Endometrial microvascular endothelial cells (primary cell): Measurements from ENCODE around the gene SOCS7. TPM values are rescaled to one million over a fixed set of nuclear protein-coding genes. Genes with fewer than 3 reads are reported as not detected.

ENCODE experiments used
- in situ Hi-C: cut with HindIII; loops from 2 replicates; pipeline ENCODE4 v1.10.0; 2017; ENCODE audit warnings: low sequenced_read_pairs, low pct_unique_long_range_greater_than_20kb; ENCODE audit errors: inconsistent ontology term
- total RNA-seq: library from RNA; depleted of rRNA; stranded (reverse); fragments of >200 nt; gene quantifications from one replicate; pipeline ENCODE4 v1.2.3, GENCODE V29; 2015; ENCODE audit errors: inconsistent ontology term

SOCS7 gene
- total RNA-seq, 1 donor from 2014 or later = 12.4 TPM

- in situ Hi-C loops = no loop called here
Observed at GRCh38 chr17:38416840-38417209, 65.2 kb downstream of the SOCS7 start.

GRCh38 chr17:38417210-38417951, 65.7 kb downstream of the SOCS7 start:
- in situ Hi-C loops = no loop called here

- in situ Hi-C loops = no loop called here
Observed at GRCh38 chr17:38418062-38418692, 66.5 kb downstream of the SOCS7 start.

GRCh38 chr17:38418693-38419507, 67.3 kb downstream of the SOCS7 start:
- in situ Hi-C loops = no loop called here

GRCh38 chr17:38419508-38419981, 67.9 kb downstream of the SOCS7 start:
- in situ Hi-C loops = no loop called here

GRCh38 chr17:38420518-38420917, 68.9 kb downstream of the SOCS7 start:
- in situ Hi-C loops = no loop called here

- in situ Hi-C loops = no loop called here
Observed at GRCh38 chr17:38421171-38421841, 69.7 kb downstream of the SOCS7 start.

GRCh38 chr17:38421871-38422827, 70.5 kb downstream of the SOCS7 start:
- in situ Hi-C loops = no loop called here

- in situ Hi-C loops = no loop called here
Observed at GRCh38 chr17:38424297-38424972, 72.8 kb downstream of the SOCS7 start.

- in situ Hi-C loops = no loop called here
Observed at GRCh38 chr17:38425031-38425430, 73.4 kb downstream of the SOCS7 start.

GRCh38 chr17:38425744-38426143, 74.1 kb downstream of the SOCS7 start:
- in situ Hi-C loops = no loop called here

GRCh38 chr17:38426441-38426840, 74.8 kb downstream of the SOCS7 start:
- in situ Hi-C loops = no loop called here

GRCh38 chr17:38427160-38427949, 75.7 kb downstream of the SOCS7 start:
- in situ Hi-C loops = no loop called here

- in situ Hi-C loops = no loop called here
Observed at GRCh38 chr17:38428112-38428642, 76.5 kb downstream of the SOCS7 start, which contains the start of gene ARHGAP23. TSS of gene ARHGAP23 (plus strand) at chr17:38428464. CDS start at chr17:38428486, 22 bp downstream.

- in situ Hi-C loops = no loop called here
Observed at GRCh38 chr17:38428643-38429371, 77.2 kb downstream of the SOCS7 start.
